H1 (cell line): ENCODE data around the gene SLC5A12. TPM values are rescaled to one million over a fixed set of nuclear protein-coding genes. Genes with fewer than 3 reads are reported as not detected.

Source experiments
- CTCF ChIA-PET: fragments of 300-600 bp; sonication (Branson Sonifier 250); formaldehyde crosslinking; loops from one replicate; lab custom pipeline; 2021; ENCODE audit not compliant: partially characterized antibody; lab: Charles Lee
- POLR2A ChIA-PET: fragments of 300-600 bp; sonication (Branson Sonifier 250); formaldehyde crosslinking; loops from one replicate; lab custom pipeline; 2021; ENCODE audit warnings: inconsistent platforms; ENCODE audit not compliant: partially characterized antibody; lab: Charles Lee
- DNase-seq, 2 experiments: peaks; one replicate each; pipeline versions ENCODE4 v3.0.0 to v3.0.0-alpha.2; 2010 to 2022; ENCODE audit warnings: low spot score in 2 of 2, low read depth in 1 of 2, mixed read lengths in 1 of 2
- FAIRE-seq: peaks from 2 replicates; lab custom pipeline; 2011; peaks lifted over from hg19 to GRCh38; lab: Jason Lieb, UNC
- H2AFZ ChIP-seq: 2 replicates; pipeline ENCODE4 v1.8.1; 2012; ENCODE audit warnings: low read length, inconsistent platforms
- H2AK5ac ChIP-seq: 2 replicates; pipeline ENCODE4 v1.6.1; 2013; ENCODE audit warnings: low read depth, low read length
- H2BK120ac ChIP-seq: replicated peaks from 2 replicates; pipeline ENCODE3; 2013; ENCODE audit warnings: low read depth, low read length, inconsistent platforms
- H2BK12ac ChIP-seq: 2 replicates; pipeline ENCODE4 v1.6.1; 2013; ENCODE audit warnings: low read depth, low read length
- H2BK15ac ChIP-seq: 2 replicates; pipeline ENCODE4 v1.6.1; 2013; ENCODE audit warnings: low read length
- H2BK20ac ChIP-seq: 2 replicates; pipeline ENCODE4 v1.6.1; 2013; ENCODE audit warnings: low read length
- H2BK5ac ChIP-seq: 2 replicates; pipeline ENCODE4 v1.6.1; 2013; ENCODE audit warnings: low read depth, low read length
- H3K14ac ChIP-seq: 2 replicates; pipeline ENCODE4 v1.6.1; 2013; ENCODE audit warnings: inconsistent platforms; ENCODE audit not compliant: insufficient read length
- H3K18ac ChIP-seq: 2 replicates; pipeline ENCODE4 v1.6.1; 2013; ENCODE audit warnings: low read length; ENCODE audit errors: extremely low read depth
- H3K23ac ChIP-seq: 2 replicates; pipeline ENCODE4 v1.6.1; 2013; ENCODE audit warnings: inconsistent platforms; ENCODE audit not compliant: insufficient read length
- H3K23me2 ChIP-seq: 2 replicates; pipeline ENCODE4 v1.6.1; 2013; ENCODE audit warnings: low read depth, low read length
- H3K27ac ChIP-seq: 2 replicates; pipeline ENCODE4 v1.6.1; 2011; ENCODE audit warnings: low read depth, low read length, inconsistent platforms
- H3K27me3 ChIP-seq, 4 experiments: replicated peaks in 1 of 4; 1 replicate in 1 of 4; 2 replicates in 3 of 4; pipeline versions ENCODE4 v1.6.1 to v1.8.1; 2011 to 2013; ENCODE audit warnings: low read length in 3 of 4, mild to moderate bottlenecking in 3 of 4, inconsistent platforms in 2 of 4, mixed read lengths in 2 of 4, moderate library complexity in 1 of 4; ENCODE audit not compliant: control insufficient read depth in 3 of 4, insufficient read depth in 3 of 4; ENCODE audit errors: extremely low read depth in 1 of 4
- H3K36me3 ChIP-seq, 4 experiments: 2 replicates each; pipeline versions ENCODE4 v1.6.1 to v1.8.1; 2011 to 2013; ENCODE audit warnings: mild to moderate bottlenecking in 4 of 4, low read length in 3 of 4, moderate library complexity in 2 of 4, control low read depth in 1 of 4, inconsistent platforms in 1 of 4; ENCODE audit not compliant: insufficient read depth in 4 of 4, control insufficient read depth in 2 of 4
- H3K4ac ChIP-seq: replicated peaks from 2 replicates; pipeline ENCODE3; 2013; ENCODE audit warnings: low read length, low read depth, mixed read lengths, inconsistent platforms; ENCODE audit not compliant: insufficient read length
- H3K4me1 ChIP-seq, 4 experiments: replicated peaks in 1 of 4; 1 replicate in 1 of 4; 2 replicates in 3 of 4; pipeline versions ENCODE4 v1.6.1 to v1.8.1; 2011 to 2013; ENCODE audit warnings: low read length in 3 of 4, inconsistent platforms in 2 of 4, mixed read lengths in 1 of 4; ENCODE audit not compliant: insufficient read depth in 4 of 4, control insufficient read depth in 3 of 4
- H3K4me2 ChIP-seq, 2 experiments: 2 replicates each; pipeline versions ENCODE4 v1.6.1 to v1.8.1; 2011 to 2013; ENCODE audit warnings: low read depth in 2 of 2, low read length in 2 of 2, control low read depth in 1 of 2, inconsistent platforms in 1 of 2, mild to moderate bottlenecking in 1 of 2; ENCODE audit not compliant: insufficient read depth in 1 of 2
- H3K4me3 ChIP-seq, 4 experiments: fragments of 200-600, 300-600 bp in 1 of 4; sonication (generic), shearing (Covaris generic), sonication (Bioruptor Twin) in 1 of 4; 2 replicates each; pipeline versions ENCODE4 v1.5.1 to v1.8.1; 2011 to 2016; ENCODE audit warnings: low read length in 4 of 4, low read depth in 3 of 4, control low read depth in 2 of 4, inconsistent platforms in 2 of 4, mild to moderate bottlenecking in 2 of 4, mixed read lengths in 1 of 4, moderate library complexity in 1 of 4; ENCODE audit not compliant: insufficient read depth in 2 of 4; ENCODE audit errors: extremely low read depth in 1 of 4
- H3K56ac ChIP-seq: replicated peaks from 2 replicates; pipeline ENCODE3; 2013; ENCODE audit warnings: low read depth, mild to moderate bottlenecking, mixed read lengths, low read length, inconsistent platforms; ENCODE audit not compliant: insufficient read length
- H3K79me1 ChIP-seq: 2 replicates; pipeline ENCODE4 v1.6.1; 2013; ENCODE audit warnings: low read depth, low read length, control low read depth
- H3K79me2 ChIP-seq, 2 experiments: 2 replicates each; pipeline versions ENCODE4 v1.6.1 to v1.8.1; 2012 to 2013; ENCODE audit warnings: low read length in 2 of 2, mild to moderate bottlenecking in 2 of 2, inconsistent platforms in 1 of 2; ENCODE audit not compliant: insufficient read depth in 2 of 2, control insufficient read depth in 1 of 2
- H3K9ac ChIP-seq, 4 experiments: replicated peaks in 1 of 4; 1 replicate in 1 of 4; 2 replicates in 3 of 4; pipeline versions ENCODE4 v1.6.1 to v1.8.1; 2011 to 2013; ENCODE audit warnings: low read depth in 3 of 4, low read length in 3 of 4, control low read depth in 2 of 4, mild to moderate bottlenecking in 2 of 4, moderate library complexity in 2 of 4, inconsistent platforms in 1 of 4; ENCODE audit errors: extremely low read depth in 1 of 4
- H3K9me3 ChIP-seq, 2 experiments: 2 replicates each; pipeline versions ENCODE4 v1.6.1 to v1.8.1; 2012 to 2013; ENCODE audit warnings: mild to moderate bottlenecking in 2 of 2, moderate library complexity in 2 of 2, control low read depth in 1 of 2, inconsistent platforms in 1 of 2, low read depth in 1 of 2, low read length in 1 of 2, mixed read lengths in 1 of 2; ENCODE audit not compliant: insufficient read depth in 2 of 2
- H4K20me1 ChIP-seq, 2 experiments: replicated peaks in 1 of 2; 2 replicates each; pipeline versions ENCODE3 to v1.8.1; 2011 to 2013; ENCODE audit warnings: inconsistent platforms in 2 of 2, low read length in 2 of 2, mild to moderate bottlenecking in 1 of 2; ENCODE audit not compliant: insufficient read depth in 2 of 2, control insufficient read depth in 1 of 2
- H4K5ac ChIP-seq: 2 replicates; pipeline ENCODE4 v1.6.1; 2013; ENCODE audit warnings: low read length, low read depth, mixed read lengths, inconsistent platforms; ENCODE audit not compliant: insufficient read length
- H4K8ac ChIP-seq: 2 replicates; pipeline ENCODE4 v1.8.0; 2013; ENCODE audit warnings: mild to moderate bottlenecking, moderate library complexity, low read length, inconsistent platforms; ENCODE audit not compliant: insufficient read depth; ENCODE audit errors: extremely low read depth
- H4K91ac ChIP-seq: replicated peaks from 2 replicates; pipeline ENCODE3; 2013; ENCODE audit warnings: low read length, mixed read lengths, inconsistent platforms; ENCODE audit not compliant: insufficient read length
- BCL11A ChIP-seq, 2 experiments: IDR thresholded peaks; one replicate each; pipeline ENCODE4 v1.6.1; 2011; ENCODE audit warnings: low read depth in 2 of 2, low read length in 2 of 2, mild to moderate bottlenecking in 2 of 2
- EP300 ChIP-seq, 2 experiments: IDR thresholded peaks; 1 replicate in 1 of 2; 2 replicates in 1 of 2; pipeline ENCODE4 v1.6.1; 2011 to 2012; ENCODE audit warnings: low read depth in 2 of 2, low read length in 2 of 2, mild to moderate bottlenecking in 2 of 2, borderline replicate concordance in 1 of 2, inconsistent platforms in 1 of 2, moderate library complexity in 1 of 2
- FOSL1 ChIP-seq: IDR thresholded peaks from 2 replicates; pipeline ENCODE4 v1.6.1; 2011; ENCODE audit warnings: mild to moderate bottlenecking, low read depth, low read length, moderate library complexity; ENCODE audit not compliant: insufficient read depth
- JUN ChIP-seq: IDR thresholded peaks from 2 replicates; pipeline ENCODE4 v1.6.1; 2011; ENCODE audit warnings: low read depth, mild to moderate bottlenecking, improper control_type of control experiment, low read length
- KDM1A ChIP-seq: fragments of 200-600, 300-600 bp; sonication (generic); IDR thresholded peaks from 2 replicates; pipeline ENCODE4 v1.7.1; 2016; ENCODE audit warnings: mild to moderate bottlenecking, low read length, borderline replicate concordance
- KDM4A ChIP-seq: IDR thresholded peaks from one replicate; pipeline ENCODE4 v1.7.1; 2012; ENCODE audit warnings: low read depth, mild to moderate bottlenecking, moderate library complexity, low read length, inconsistent platforms; ENCODE audit not compliant: severe bottlenecking
- NRF1 ChIP-seq: IDR thresholded peaks from 2 replicates; pipeline ENCODE4 v1.6.1; 2011; ENCODE audit warnings: mild to moderate bottlenecking, low read depth, low read length, improper control_type of control experiment
- POLR2A ChIP-seq, 2 experiments: IDR thresholded peaks; 1 replicate in 1 of 2; 2 replicates in 1 of 2; pipeline ENCODE4 v1.6.1; 2011; ENCODE audit warnings: low read depth in 2 of 2, low read length in 2 of 2, mild to moderate bottlenecking in 2 of 2; ENCODE audit errors: control extremely low read depth in 1 of 2
- RFX5 ChIP-seq: IDR thresholded peaks from 2 replicates; pipeline ENCODE4 v1.6.1; 2011; ENCODE audit warnings: low read depth, low read length, improper control_type of control experiment, borderline replicate concordance
- SP4 ChIP-seq: IDR thresholded peaks from 2 replicates; pipeline ENCODE4 v1.6.1; 2012; ENCODE audit warnings: low read length, inconsistent platforms
- TAF7 ChIP-seq: optimal IDR thresholded peaks from 2 replicates; pipeline ENCODE3; 2011; ENCODE audit warnings: low read depth, mild to moderate bottlenecking, inconsistent platforms, low read length, moderate library complexity, borderline replicate concordance
- WGBS, 2 experiments: shearing (Covaris generic) in 1 of 2; methylation state at CpG; one replicate each; pipeline versions ENCODE4 v1.1.6 to v1.1.7; 2013 to 2015; ENCODE audit warnings: low lambda C conversion rate in 2 of 2, mixed read lengths in 2 of 2, inconsistent platforms in 1 of 2, low coverage in 1 of 2, missing lambda C conversion rate in 1 of 2; ENCODE audit not compliant: insufficient replicate concordance in 2 of 2, insufficient coverage in 1 of 2, insufficient read length in 1 of 2; ENCODE audit errors: extremely low coverage in 1 of 2, missing lambda C conversion rate in 1 of 2; 5-methylcytosine and 5-hydroxymethylcytosine counted together
- polyA plus RNA-seq, 7 experiments: library from polyadenylated mRNA; depleted of rRNA in 3 of 7; stranded (reverse) in 5 of 7; unstranded in 2 of 7; fragments of >200 nt in 5 of 7; fragments of 200-250 nt in 2 of 7; gene quantifications; 1 replicate in 5 of 7; 2 replicates in 1 of 7; 4 replicates in 1 of 7; pipeline versions ENCODE4 v1.2.1 to v1.2.3, GENCODE V29; 2011 to 2013; ENCODE audit warnings: missing spikeins in 2 of 7, mixed read lengths in 2 of 7
- total RNA-seq: library from RNA; stranded (reverse); fragmentation: NEBNext Ultra II Directional; extraction: Animal tissue kit (Norgen Biotek cat#: 25700); gene quantifications from 2 replicates; pipeline ENCODE4 v1.2.1, GENCODE V29; 2021

Gene SLC5A12
- total and polyA plus RNA-seq, 2 of the 8 experiments (the other 6 are each of a cell fraction or from before 2014, with no cell fraction given): 1.3 to 1.4 TPM

GRCh38 chr11:26626346-26626745 lies 95.5 kb downstream of the SLC5A12 start:
- Histone ChIP-seq H3K79me1 (no peaks in the 10 kb centered on the region), H4K91ac (no peak overlapping the region), H3K23me2 (no peaks in the 10 kb centered on the region; the same call in 1 of the 2 replicates), H3K18ac (no peak overlapping the region), H3K4me2 (no peak overlapping the region), H3K9ac (no peak overlapping the region), H3K4me1 (no peaks in the 10 kb centered on the region), H3K23ac (no peak overlapping the region), H3K4ac (no peak overlapping the region), H3K9me3 (no peaks in the 10 kb centered on the region), H3K36me3 (no peaks in the 10 kb centered on the region), H4K8ac (no peak overlapping the region), H2BK15ac (no peak overlapping the region), H4K20me1 (no peaks in the 10 kb centered on the region), H4K5ac (no peak overlapping the region), H2BK12ac (no peak overlapping the region), H2BK5ac (no peak overlapping the region), H3K27ac (no peak overlapping the region), H2AFZ (0 out of 2 replicates have a peak overlapping the region, but pooled peaks have one; percentile 22), H2AK5ac (no peak overlapping the region), H3K56ac (no peak overlapping the region), H2BK20ac (no peak overlapping the region), H3K14ac (no peak overlapping the region), H2BK120ac (no peak overlapping the region), H3K4me3 (no peak overlapping the region), H3K27me3 (no peaks in the 10 kb centered on the region), H3K79me2 (no peaks in the 10 kb centered on the region)
- ChIA-PET POLR2A (interaction anchor here (0.7 kb wide), 1 partner anchor 138 kb away, joined by 4 read pairs; no protein-coding TSS in a partner anchor), CTCF (interaction anchor here (1.3 to 1.9 kb wide), 2 partner anchors 13 to 103 kb away, joined by 4 read pairs; no protein-coding TSS in a partner anchor)
- DNase-seq (no peak), FAIRE-seq (no peak)
- TF ChIP-seq TAF7: no peak
- no peak for TF ChIP-seq EP300 (IDR thresholded peaks at IDR 0.05; ENCODE audit: borderline replicate concordance in 1 of 2, low read depth in 2 of 2, low read length in 2 of 2)
- no peak for TF ChIP-seq RFX5
- TF ChIP-seq JUN: no peak
- TF ChIP-seq KDM4A: no peak
- no peak for TF ChIP-seq POLR2A (IDR thresholded peaks at IDR 0.05; ENCODE audit: control extremely low read depth in 1 of 2, low read depth in 2 of 2, low read length in 2 of 2)
- TF ChIP-seq SP4: no peak
- no peak for TF ChIP-seq BCL11A (IDR thresholded peaks at IDR 0.05; ENCODE audit: low read depth in 2 of 2, low read length in 2 of 2)
- TF ChIP-seq KDM1A: no peak
- no peak for TF ChIP-seq NRF1
- no peak for TF ChIP-seq FOSL1
- WGBS, 2 experiments: 82% methylated on average over 1 of the region's 1 CpG; no CpG with 5 or more reads in 1 of the 2 experiments
